Measurements from ENCODE around the gene ZC2HC1C. TPM values are rescaled to one million over a fixed set of nuclear protein-coding genes. Genes with fewer than 3 reads are reported as not detected.
A peak's percentile ranks its signal among the peaks of the same experiment; 100 is the strongest.

The ZC2HC1C gene
- total RNA-seq, 1 donor from 2014 or later = 1.4 TPM

- no peaks in the 10 kb centered on the region for H4K20me1 ChIP-seq (ENCODE audit: insufficient read depth, low read length)
- no peak overlapping the region for H3K27ac Mint-ChIP-seq (ENCODE audit: unreplicated experiment)
- H3K4me1 Mint-ChIP-seq (ENCODE audit: low read depth, unreplicated experiment) = peaks cover 24% of the 10 kb centered on the region
- TF ChIP-seq EZH2 (IDR thresholded peaks at IDR 0.05; ENCODE audit: insufficient read depth, low read length) = no peak
- no peak for TF ChIP-seq CTCF (IDR thresholded peaks at IDR 0.05; ENCODE audit: insufficient read depth, low read depth, low read length)
- no peak for FAIRE-seq
- no peak for DNase-seq (ENCODE audit: low read depth)
- no peaks in the 10 kb centered on the region for H3K27me3 Mint-ChIP-seq (ENCODE audit: low read depth, unreplicated experiment)
- H3K27me3 ChIP-seq (ENCODE audit: insufficient read depth, low read length) = no peaks in the 10 kb centered on the region
- H3K9me3 Mint-ChIP-seq (ENCODE audit: unreplicated experiment) = no peaks in the 10 kb centered on the region
- no peaks in the 10 kb centered on the region for H3K9me3 ChIP-seq (ENCODE audit: insufficient read depth, low read depth, low read length)
- no peak overlapping the region for H3K9ac ChIP-seq (ENCODE audit: low read length)
- H3K79me2 ChIP-seq (ENCODE audit: insufficient read depth, low read length) = peaks cover 16% of the 10 kb centered on the region
- H3K4me3 Mint-ChIP-seq (ENCODE audit: unreplicated experiment) = no peak overlapping the region
- H3K27ac ChIP-seq (ENCODE audit: low read depth, low read length) = no peak overlapping the region
- no peak overlapping the region for H3K4me3 ChIP-seq (ENCODE audit: insufficient read depth, low read depth, low read length)
- H3K36me3 ChIP-seq (ENCODE audit: insufficient read depth, low read length) = peaks cover 5% of the 10 kb centered on the region
- H3K36me3 Mint-ChIP-seq (ENCODE audit: low read depth, unreplicated experiment) = peaks cover 7% of the 10 kb centered on the region
- no peak overlapping the region for H3K4me2 ChIP-seq (ENCODE audit: low read length)
- peaks cover 29% of the 10 kb centered on the region for H3K4me1 ChIP-seq (ENCODE audit: insufficient read depth, low read length)
- H2AFZ ChIP-seq (ENCODE audit: low read depth, low read length) = no peak overlapping the region
These were observed 52.1 kb downstream of the ZC2HC1C start for GRCh38 chr14:75121552-75121951.

- Histone ChIP-seq H3K4me1 (ENCODE audit: insufficient read depth, low read length) (peaks cover 33% of the 10 kb centered on the region), H3K27ac (ENCODE audit: low read depth, low read length) (peak overlapping the region; percentile 43), H3K9ac (ENCODE audit: low read length) (peak overlapping the region; percentile 1), H3K36me3 (ENCODE audit: insufficient read depth, low read length) (peaks cover 5% of the 10 kb centered on the region), H3K27me3 (ENCODE audit: insufficient read depth, low read length) (no peaks in the 10 kb centered on the region), H4K20me1 (ENCODE audit: insufficient read depth, low read length) (no peaks in the 10 kb centered on the region), H2AFZ (ENCODE audit: low read depth, low read length) (no peak overlapping the region), H3K79me2 (ENCODE audit: insufficient read depth, low read length) (peaks cover 23% of the 10 kb centered on the region), H3K4me2 (ENCODE audit: low read length) (peak overlapping the region; percentile 47), H3K4me3 (ENCODE audit: insufficient read depth, low read depth, low read length) (no peak overlapping the region), H3K9me3 (ENCODE audit: insufficient read depth, low read depth, low read length) (no peaks in the 10 kb centered on the region)
- no peak for TF ChIP-seq EZH2 (IDR thresholded peaks at IDR 0.05; ENCODE audit: insufficient read depth, low read length)
- no peak for TF ChIP-seq CTCF (IDR thresholded peaks at IDR 0.05; ENCODE audit: insufficient read depth, low read depth, low read length)
- peak; percentile 32 for FAIRE-seq
- DNase-seq (ENCODE audit: low read depth) = peak; percentile 88
- peak overlapping the region; percentile 57 for H3K4me3 Mint-ChIP-seq (ENCODE audit: unreplicated experiment)
- H3K27me3 Mint-ChIP-seq (ENCODE audit: low read depth, unreplicated experiment) = no peaks in the 10 kb centered on the region
- no peaks in the 10 kb centered on the region for H3K9me3 Mint-ChIP-seq (ENCODE audit: unreplicated experiment)
- peaks cover 2% of the 10 kb centered on the region for H3K36me3 Mint-ChIP-seq (ENCODE audit: low read depth, unreplicated experiment)
- H3K27ac Mint-ChIP-seq (ENCODE audit: unreplicated experiment) = peak overlapping the region; percentile 71
- H3K4me1 Mint-ChIP-seq (ENCODE audit: low read depth, unreplicated experiment) = peaks cover 24% of the 10 kb centered on the region
These were observed 54.5 kb downstream of the ZC2HC1C start for GRCh38 chr14:75123991-75124390.

- TF ChIP-seq CTCF (IDR thresholded peaks at IDR 0.05; ENCODE audit: insufficient read depth, low read depth, low read length) (no peak), EZH2 (IDR thresholded peaks at IDR 0.05; ENCODE audit: insufficient read depth, low read length) (no peak)
- Histone ChIP-seq H2AFZ (ENCODE audit: low read depth, low read length) (no peak overlapping the region), H3K9me3 (ENCODE audit: insufficient read depth, low read depth, low read length) (no peaks in the 10 kb centered on the region), H3K27ac (ENCODE audit: low read depth, low read length) (peak overlapping the region; percentile 93), H3K79me2 (ENCODE audit: insufficient read depth, low read length) (peaks cover 23% of the 10 kb centered on the region), H3K4me3 (ENCODE audit: insufficient read depth, low read depth, low read length) (peak overlapping the region; percentile 80), H3K27me3 (ENCODE audit: insufficient read depth, low read length) (no peaks in the 10 kb centered on the region), H3K4me2 (ENCODE audit: low read length) (peak overlapping the region; percentile 88), H3K4me1 (ENCODE audit: insufficient read depth, low read length) (peaks cover 33% of the 10 kb centered on the region), H3K36me3 (ENCODE audit: insufficient read depth, low read length) (no peaks in the 10 kb centered on the region), H4K20me1 (ENCODE audit: insufficient read depth, low read length) (no peaks in the 10 kb centered on the region), H3K9ac (ENCODE audit: low read length) (peak overlapping the region; percentile 94)
- H3K27me3 Mint-ChIP-seq (ENCODE audit: low read depth, unreplicated experiment) = no peaks in the 10 kb centered on the region
- no peaks in the 10 kb centered on the region for H3K9me3 Mint-ChIP-seq (ENCODE audit: unreplicated experiment)
- FAIRE-seq = no peak
- peaks cover 21% of the 10 kb centered on the region for H3K4me1 Mint-ChIP-seq (ENCODE audit: low read depth, unreplicated experiment)
- H3K36me3 Mint-ChIP-seq (ENCODE audit: low read depth, unreplicated experiment) = peaks cover 2% of the 10 kb centered on the region
- H3K4me3 Mint-ChIP-seq (ENCODE audit: unreplicated experiment) = peak overlapping the region; percentile 91
- peak; percentile 74 for DNase-seq (ENCODE audit: low read depth)
- H3K27ac Mint-ChIP-seq (ENCODE audit: unreplicated experiment) = peak overlapping the region; percentile 80
These were observed 56.2 kb downstream of the ZC2HC1C start for GRCh38 chr14:75125617-75126016.

Measured in astrocyte (in vitro differentiated cells and primary cell).